CD4-positive, CD25-positive, alpha-beta regulatory T cell (primary cell): ENCODE data around the gene AMFR. TPM values are rescaled to one million over a fixed set of nuclear protein-coding genes. Genes with fewer than 3 reads are reported as not detected.

Experiments used
- ATAC-seq, 2 donors: fragments of 150-1000 bp; cut with Tn5 transposase; one replicate each; pipeline ENCODE4 v1.10.0; 2021; ENCODE audit warnings: low read depth in 2 of 2, moderate number of reproducible peaks in 2 of 2, moderate library complexity in 1 of 2
- DNase-seq, 3 donors: peaks; one replicate each; pipeline versions ENCODE4 v3.0.0 to v3.0.0-alpha.2; 2012 to 2022; ENCODE audit warnings: mixed read lengths in 1 of 3
- H3K27ac ChIP-seq: one replicate; pipeline ENCODE4 v1.7.0; 2013; ENCODE audit warnings: mild to moderate bottlenecking, low read length; ENCODE audit not compliant: insufficient read depth, poor library complexity, severe bottlenecking
- H3K27me3 ChIP-seq: one replicate; pipeline ENCODE4 v1.7.0; 2013; ENCODE audit warnings: low read length; ENCODE audit not compliant: control insufficient read depth, insufficient read depth
- H3K36me3 ChIP-seq: one replicate; pipeline ENCODE4 v1.7.0; 2013; ENCODE audit warnings: mild to moderate bottlenecking, low read length, moderate library complexity; ENCODE audit not compliant: control insufficient read depth, insufficient read depth
- H3K4me1 ChIP-seq: 2 replicates; pipeline ENCODE4 v1.7.0; 2013; ENCODE audit warnings: mild to moderate bottlenecking, low read length; ENCODE audit not compliant: insufficient read depth, control insufficient read depth, poor library complexity, severe bottlenecking
- H3K4me3 ChIP-seq: one replicate; pipeline ENCODE4 v1.7.0; 2013; ENCODE audit warnings: low read depth, mild to moderate bottlenecking, low read length, moderate library complexity
- H3K9me3 ChIP-seq, 2 experiments: 1 replicate in 1 of 2; 2 replicates in 1 of 2; pipeline ENCODE4 v1.7.0; 2013; ENCODE audit warnings: low read length in 2 of 2, mild to moderate bottlenecking in 1 of 2, moderate library complexity in 1 of 2; ENCODE audit not compliant: control insufficient read depth in 2 of 2
- H3K27ac Mint-ChIP-seq, 3 donors: one replicate each; pipeline ENCODE4 v1.8.0; 2020 to 2022; ENCODE audit warnings: mild to moderate bottlenecking in 3 of 3, mixed read lengths in 3 of 3, moderate library complexity in 2 of 3
- H3K27me3 Mint-ChIP-seq: one replicate; pipeline ENCODE4 v1.8.0; 2022; ENCODE audit warnings: mild to moderate bottlenecking, mixed read lengths
- H3K36me3 Mint-ChIP-seq: one replicate; pipeline ENCODE4 v1.8.0; 2020; ENCODE audit warnings: mixed read lengths
- H3K4me1 Mint-ChIP-seq, 4 donors: one replicate each; pipeline ENCODE4 v1.8.0; 2020 to 2022; ENCODE audit warnings: mixed read lengths in 4 of 4, mild to moderate bottlenecking in 1 of 4
- H3K4me3 Mint-ChIP-seq, 4 donors: one replicate each; pipeline ENCODE4 v1.8.0; 2020 to 2022; ENCODE audit warnings: mild to moderate bottlenecking in 4 of 4, mixed read lengths in 4 of 4, moderate library complexity in 3 of 4
- H3K9me3 Mint-ChIP-seq, 7 donors: one replicate each; pipeline ENCODE4 v1.8.0; 2020 to 2022; ENCODE audit warnings: mixed read lengths in 7 of 7, mild to moderate bottlenecking in 3 of 7, moderate library complexity in 2 of 7
- polyA plus RNA-seq, 4 donors: library from polyadenylated mRNA; unstranded; fragments of 300-500 nt; fragmentation: Illumina TruSeq; gene quantifications; one replicate each; pipeline ENCODE4 v1.2.3, GENCODE V29; 2021
- total RNA-seq: library from RNA; stranded (reverse); gene quantifications from one replicate; pipeline ENCODE4 v1.2.3, GENCODE V29; 2022

AMFR gene
- total and polyA plus RNA-seq, 5 donors from 2014 or later, result 21.1 to 77.3 (median 52.4) TPM

DNA sequence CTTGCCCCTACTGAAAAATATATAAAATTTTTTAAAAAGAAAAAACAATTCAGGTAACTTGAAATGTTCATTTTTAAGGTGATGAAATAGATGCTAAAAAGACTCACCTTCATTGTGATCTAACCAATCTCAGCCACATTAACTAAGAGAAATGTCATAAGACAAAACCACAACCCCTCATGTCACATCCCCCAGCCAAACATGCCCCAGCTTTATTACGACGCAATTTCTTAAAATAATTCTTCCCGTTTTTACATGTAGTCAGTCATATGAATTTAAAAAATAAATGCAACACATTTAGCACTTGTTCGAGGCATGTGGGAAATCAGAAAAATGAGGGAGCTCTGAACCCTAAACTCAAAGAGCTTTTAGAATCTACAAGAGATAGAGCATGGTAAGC is 9.5 kb downstream of the AMFR start:
- no peaks in the 10 kb centered on the region for H3K9me3 ChIP-seq
- peaks cover 28 to 48% (median 34%) of the 10 kb centered on the region in 4 donors for H3K4me1 Mint-ChIP-seq
- H3K36me3 ChIP-seq, result peaks cover 26% of the 10 kb centered on the region
- H3K4me3 ChIP-seq, result no peak overlapping the region
- H3K27ac Mint-ChIP-seq, result peak overlapping the region in 1 of 3 donors; percentile 2
- H3K27me3 ChIP-seq, result no peaks in the 10 kb centered on the region
- no peak overlapping the region for H3K4me3 Mint-ChIP-seq
- no peaks in the 10 kb centered on the region for H3K27me3 Mint-ChIP-seq
- peaks cover under 1% of the 10 kb centered on the region for H3K4me1 ChIP-seq
- H3K36me3 Mint-ChIP-seq, result peaks cover 23% of the 10 kb centered on the region
- DNase-seq (no peak), ATAC-seq (no peak)
- no peak overlapping the region for H3K27ac ChIP-seq
- no peaks in the 10 kb centered on the region for H3K9me3 Mint-ChIP-seq

DNA sequence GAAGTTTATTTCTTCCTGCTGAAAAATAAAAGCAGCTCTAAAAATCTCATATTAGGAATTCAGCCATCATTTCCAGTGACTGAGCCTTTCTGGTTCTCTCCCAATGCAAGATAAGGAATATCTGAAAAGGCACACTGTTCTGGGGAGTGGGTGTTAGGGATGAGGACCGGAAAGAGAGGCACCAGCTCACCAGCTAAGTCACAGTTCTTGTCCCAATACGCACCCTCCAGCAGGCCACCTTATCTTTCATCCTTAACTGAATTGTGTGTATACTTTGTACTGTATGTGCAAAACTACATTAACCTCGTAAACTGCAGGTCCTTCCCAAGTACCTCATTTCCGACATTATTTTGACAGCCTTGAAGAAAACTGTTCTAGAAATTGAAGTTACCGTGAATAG is 11.0 kb downstream of the AMFR start:
- Histone ChIP-seq H3K27me3 (no peaks in the 10 kb centered on the region), H3K4me3 (no peak overlapping the region), H3K9me3 (no peaks in the 10 kb centered on the region), H3K4me1 (no peaks in the 10 kb centered on the region), H3K27ac (no peak overlapping the region), H3K36me3 (peaks cover 33% of the 10 kb centered on the region)
- no peaks in the 10 kb centered on the region for H3K9me3 Mint-ChIP-seq
- H3K4me3 Mint-ChIP-seq, result no peak overlapping the region
- H3K27me3 Mint-ChIP-seq, result no peaks in the 10 kb centered on the region
- H3K4me1 Mint-ChIP-seq, result peaks cover 21 to 37% (median 27%) of the 10 kb centered on the region in 4 donors
- ATAC-seq, result no peak
- no peak for DNase-seq
- H3K36me3 Mint-ChIP-seq, result peaks cover 22% of the 10 kb centered on the region
- no peak overlapping the region for H3K27ac Mint-ChIP-seq

DNA sequence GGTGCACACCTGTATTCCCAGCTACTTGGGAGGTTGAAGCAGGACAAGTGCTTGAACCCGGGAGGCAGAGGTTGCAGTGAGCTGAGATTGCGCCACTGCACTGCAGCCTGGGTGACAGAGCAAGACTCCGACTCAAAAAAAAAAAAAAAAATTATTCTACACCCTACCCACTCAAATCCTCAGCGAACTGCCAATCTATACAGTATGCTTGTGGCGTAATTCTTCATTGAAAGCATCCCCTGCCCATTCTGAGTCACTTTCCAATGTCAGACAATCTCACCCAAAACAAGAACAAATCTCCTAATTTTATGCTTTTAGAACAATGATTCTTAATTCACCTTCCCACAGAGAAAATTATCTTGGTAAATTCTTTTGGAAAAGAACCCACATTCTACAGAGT is 12.0 kb downstream of the AMFR start:
- Histone ChIP-seq H3K4me1 (no peaks in the 10 kb centered on the region), H3K27me3 (no peaks in the 10 kb centered on the region), H3K9me3 (no peaks in the 10 kb centered on the region), H3K36me3 (peaks cover 41% of the 10 kb centered on the region), H3K4me3 (no peak overlapping the region), H3K27ac (no peak overlapping the region)
- peak overlapping the region in 1 of 3 donors; percentile 16 for H3K27ac Mint-ChIP-seq
- H3K27me3 Mint-ChIP-seq, result no peaks in the 10 kb centered on the region
- no peaks in the 10 kb centered on the region for H3K9me3 Mint-ChIP-seq
- H3K4me3 Mint-ChIP-seq, result no peak overlapping the region
- DNase-seq (no peak), ATAC-seq (no peak)
- H3K4me1 Mint-ChIP-seq, result peaks cover 24 to 37% (median 26%) of the 10 kb centered on the region in 4 donors
- H3K36me3 Mint-ChIP-seq, result peaks cover 29% of the 10 kb centered on the region

DNA sequence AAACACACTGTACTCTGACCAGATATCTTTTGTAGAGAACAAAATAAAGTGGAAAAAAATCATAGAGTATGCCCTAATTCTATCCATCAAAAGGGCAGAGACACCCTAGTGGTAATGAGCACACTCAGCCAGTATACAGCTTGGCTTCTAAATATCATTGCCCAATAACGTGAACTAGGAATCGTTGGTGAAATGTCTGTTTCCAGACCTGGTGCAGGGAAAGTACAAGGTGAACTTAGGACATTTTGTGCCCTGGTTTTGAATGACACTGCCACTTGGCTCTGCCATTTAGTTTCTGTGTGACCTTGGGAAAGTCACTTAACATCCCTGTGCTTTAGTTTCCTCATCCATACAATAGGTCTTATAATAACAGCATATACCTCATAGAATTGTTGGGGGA is 13.7 kb downstream of the AMFR start:
- no peak overlapping the region for H3K27ac ChIP-seq
- ATAC-seq, result no peak
- Mint-ChIP-seq H3K27me3 (no peaks in the 10 kb centered on the region), H3K27ac (no peak overlapping the region), H3K4me3 (no peak overlapping the region), H3K4me1 (peaks cover 24 to 31% (median 27%) of the 10 kb centered on the region in 4 donors), H3K36me3 (peaks cover 33% of the 10 kb centered on the region), H3K9me3 (no peaks in the 10 kb centered on the region)
- no peak overlapping the region for H3K4me3 ChIP-seq
- no peaks in the 10 kb centered on the region for H3K4me1 ChIP-seq
- H3K27me3 ChIP-seq, result no peaks in the 10 kb centered on the region
- DNase-seq, result no peak
- H3K9me3 ChIP-seq, result no peaks in the 10 kb centered on the region
- peaks cover 51% of the 10 kb centered on the region for H3K36me3 ChIP-seq

DNA sequence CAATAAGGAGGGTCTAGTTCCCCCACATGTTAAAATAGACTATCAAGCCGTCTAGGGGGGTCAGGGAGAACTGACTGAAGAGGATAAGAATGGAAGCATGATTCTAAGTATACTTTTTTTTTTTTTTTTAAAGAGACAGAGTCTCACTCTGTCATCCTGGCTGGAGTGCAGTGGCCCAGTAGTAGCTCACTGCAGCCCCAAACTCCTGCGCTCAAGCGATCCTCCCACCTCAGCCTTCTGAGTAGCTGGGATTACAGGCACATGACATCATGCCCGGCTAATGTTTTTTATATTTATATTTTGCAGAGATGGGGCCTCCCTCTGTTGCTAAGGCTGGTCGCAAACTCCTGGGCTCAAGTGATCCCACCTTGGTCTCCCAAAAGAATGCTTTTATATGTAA is 14.2 kb downstream of the AMFR start:
- ATAC-seq, result no peak
- Histone ChIP-seq H3K36me3 (peaks cover 51% of the 10 kb centered on the region), H3K9me3 (no peaks in the 10 kb centered on the region), H3K4me3 (no peak overlapping the region), H3K27me3 (no peaks in the 10 kb centered on the region), H3K27ac (no peak overlapping the region), H3K4me1 (no peaks in the 10 kb centered on the region)
- Mint-ChIP-seq H3K9me3 (no peaks in the 10 kb centered on the region), H3K4me1 (peaks cover 21 to 30% (median 27%) of the 10 kb centered on the region in 4 donors), H3K27ac (no peak overlapping the region), H3K4me3 (no peak overlapping the region), H3K36me3 (peaks cover 33% of the 10 kb centered on the region), H3K27me3 (no peaks in the 10 kb centered on the region)
- no peak for DNase-seq

DNA sequence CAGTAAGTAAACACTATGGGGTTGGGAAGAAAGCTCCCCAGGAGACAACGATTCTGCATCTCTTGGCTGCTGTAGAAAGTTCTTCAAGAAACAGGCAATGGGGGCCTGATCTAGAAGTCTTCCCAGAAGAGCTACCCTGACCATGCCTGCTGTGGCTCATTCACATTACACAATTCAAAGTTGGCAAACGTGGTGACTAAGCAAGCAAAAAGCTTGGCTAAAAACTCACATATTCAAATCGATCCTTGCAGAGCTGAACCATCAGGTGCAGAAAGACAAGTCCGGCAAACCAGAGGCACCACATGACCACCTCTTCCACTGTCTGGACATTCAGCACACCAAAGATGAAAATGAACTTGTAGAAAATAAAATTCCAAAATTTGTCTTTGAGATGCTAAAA is 16.1 kb downstream of the AMFR start:
- H3K36me3 Mint-ChIP-seq, result peaks cover 46% of the 10 kb centered on the region
- no peak overlapping the region for H3K4me3 ChIP-seq
- peaks cover 7 to 21% (median 17%) of the 10 kb centered on the region in 4 donors for H3K4me1 Mint-ChIP-seq
- no peaks in the 10 kb centered on the region for H3K9me3 ChIP-seq
- ATAC-seq (no peak), DNase-seq (no peak)
- H3K9me3 Mint-ChIP-seq, result no peaks in the 10 kb centered on the region
- H3K36me3 ChIP-seq, result peaks cover 65% of the 10 kb centered on the region
- no peaks in the 10 kb centered on the region for H3K27me3 Mint-ChIP-seq
- H3K27ac ChIP-seq, result no peak overlapping the region
- no peak overlapping the region for H3K27ac Mint-ChIP-seq
- H3K4me3 Mint-ChIP-seq, result no peak overlapping the region
- no peaks in the 10 kb centered on the region for H3K27me3 ChIP-seq
- H3K4me1 ChIP-seq, result no peaks in the 10 kb centered on the region

DNA sequence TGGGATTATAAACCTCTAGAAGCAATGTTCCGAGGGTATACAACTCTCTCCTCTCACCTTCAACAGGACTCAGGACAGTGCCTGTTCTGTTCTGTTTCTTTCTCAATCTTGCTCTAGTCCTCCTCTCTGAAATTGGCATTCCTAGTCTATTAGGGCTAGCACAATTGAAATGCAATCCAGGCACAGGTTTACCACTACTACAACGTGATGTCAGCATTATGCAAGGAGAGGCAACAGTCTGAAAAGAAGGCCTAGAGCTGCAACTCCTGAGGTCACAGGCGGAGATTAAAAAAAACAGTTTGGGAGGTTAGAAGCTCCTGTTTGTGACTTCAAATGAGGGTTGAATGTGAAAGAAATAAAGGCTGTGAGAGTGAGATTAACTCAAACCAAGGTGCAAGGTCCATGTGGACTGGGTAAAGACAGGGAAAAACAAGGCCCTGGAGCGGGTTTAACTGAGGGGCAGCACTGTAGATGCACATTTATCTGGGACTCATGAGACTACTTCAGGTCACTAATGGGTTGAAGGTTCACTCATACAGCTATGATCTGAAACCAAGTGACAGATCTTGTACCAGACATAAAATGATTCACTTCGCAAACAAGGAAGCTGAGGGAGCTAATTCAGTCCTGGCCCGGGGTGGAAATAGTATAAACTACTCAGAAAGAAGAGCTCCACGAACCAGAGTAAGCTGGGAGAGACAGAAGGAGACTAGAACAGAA is 16.8 kb downstream of the AMFR start:
- Histone ChIP-seq H3K4me3 (no peak overlapping the region), H3K9me3 (no peaks in the 10 kb centered on the region), H3K36me3 (peaks cover 67% of the 10 kb centered on the region), H3K27ac (no peak overlapping the region), H3K4me1 (no peaks in the 10 kb centered on the region), H3K27me3 (no peaks in the 10 kb centered on the region)
- peaks cover 5 to 19% (median 12%) of the 10 kb centered on the region in 4 donors for H3K4me1 Mint-ChIP-seq
- no peaks in the 10 kb centered on the region for H3K9me3 Mint-ChIP-seq
- H3K27ac Mint-ChIP-seq, result no peak overlapping the region
- no peak overlapping the region for H3K4me3 Mint-ChIP-seq
- ATAC-seq, result no peak
- DNase-seq, result no peak
- H3K36me3 Mint-ChIP-seq, result peaks cover 45% of the 10 kb centered on the region
- no peaks in the 10 kb centered on the region for H3K27me3 Mint-ChIP-seq
